WTC11 (cell line): ENCODE data around the gene GID4.

Experiments used
- ATF1 ChIP-seq: sonication (generic); formaldehyde crosslinking; IDR thresholded peaks from 2 replicates; pipeline ENCODE4 v1.8.1; 2023; ENCODE audit warnings: mild to moderate bottlenecking, moderate library complexity, missing genetic modification reagents
- ATF3 ChIP-seq: sonication (generic); formaldehyde crosslinking; conservative IDR thresholded peaks from 2 replicates; pipeline ENCODE4 v1.8.1; 2022; ENCODE audit warnings: mild to moderate bottlenecking, missing genetic modification reagents
- CREB1 ChIP-seq: sonication (generic); formaldehyde crosslinking; IDR thresholded peaks from 2 replicates; pipeline ENCODE4 v1.8.0; 2023; ENCODE audit warnings: mild to moderate bottlenecking, missing genetic modification reagents
- CTCF ChIP-seq: fragments of 200-600 bp; IDR thresholded peaks from 2 replicates; pipeline ENCODE4 v1.8.0; 2022; ENCODE audit warnings: antibody characterized with exemption
- FOXP4 ChIP-seq: sonication (generic); formaldehyde crosslinking; IDR thresholded peaks from 2 replicates; pipeline ENCODE4 v1.8.0; 2022; ENCODE audit warnings: mild to moderate bottlenecking, missing genetic modification reagents
- IRF2 ChIP-seq: sonication (generic); formaldehyde crosslinking; IDR thresholded peaks from 2 replicates; pipeline ENCODE4 v1.8.0; 2022; ENCODE audit warnings: low read depth, missing genetic modification reagents, borderline replicate concordance
- MLX ChIP-seq: sonication (generic); formaldehyde crosslinking; IDR thresholded peaks from 2 replicates; pipeline ENCODE4 v1.8.1; 2023; ENCODE audit warnings: mild to moderate bottlenecking, missing genetic modification reagents, moderate library complexity
- MYBL2 ChIP-seq: sonication (generic); formaldehyde crosslinking; IDR thresholded peaks from 2 replicates; pipeline ENCODE4 v1.8.1; 2023; ENCODE audit warnings: mild to moderate bottlenecking, moderate library complexity, missing genetic modification reagents
- NR2C2 ChIP-seq: sonication (generic); formaldehyde crosslinking; IDR thresholded peaks from 2 replicates; pipeline ENCODE4 v1.8.0; 2022; ENCODE audit warnings: mild to moderate bottlenecking, missing genetic modification reagents
- SMAD4 ChIP-seq: sonication (generic); formaldehyde crosslinking; IDR thresholded peaks from 2 replicates; pipeline ENCODE4 v1.8.0; 2022; ENCODE audit warnings: mild to moderate bottlenecking, missing genetic modification reagents
- TCF7 ChIP-seq: sonication (generic); formaldehyde crosslinking; IDR thresholded peaks from 2 replicates; pipeline ENCODE4 v1.8.0; 2022; ENCODE audit warnings: mild to moderate bottlenecking, low read depth, missing genetic modification reagents, moderate library complexity
- ZMAT4 ChIP-seq: fragments of 250-450 bp; sonication (Bioruptor Pico); IDR thresholded peaks from 2 replicates; pipeline ENCODE4 v1.9.0; 2021; ENCODE audit warnings: mild to moderate bottlenecking

GRCh38 chr17:18020971-18021370 lies 18.2 kb upstream of the GID4 start:
- TF ChIP-seq CTCF (no peak), FOXP4 (no peak), ZMAT4 (no peak), ATF1 (CRISPR knock-in tag) (no peak), TCF7 (CRISPR knock-in tag) (no peak), SMAD4 (no peak), CREB1 (CRISPR knock-in tag) (no peak), ATF3 (CRISPR knock-in tag) (no peak), MLX (CRISPR knock-in tag) (no peak), MYBL2 (CRISPR knock-in tag) (no peak), NR2C2 (CRISPR knock-in tag) (no peak), IRF2 (CRISPR knock-in tag) (no peak)
